Measurements from ENCODE around the gene TFF3. TPM values are rescaled to one million over a fixed set of nuclear protein-coding genes. Genes with fewer than 3 reads are reported as not detected.

The TFF3 gene
- total RNA-seq, 1 experiment from 2014 or later, result not detected

DNA sequence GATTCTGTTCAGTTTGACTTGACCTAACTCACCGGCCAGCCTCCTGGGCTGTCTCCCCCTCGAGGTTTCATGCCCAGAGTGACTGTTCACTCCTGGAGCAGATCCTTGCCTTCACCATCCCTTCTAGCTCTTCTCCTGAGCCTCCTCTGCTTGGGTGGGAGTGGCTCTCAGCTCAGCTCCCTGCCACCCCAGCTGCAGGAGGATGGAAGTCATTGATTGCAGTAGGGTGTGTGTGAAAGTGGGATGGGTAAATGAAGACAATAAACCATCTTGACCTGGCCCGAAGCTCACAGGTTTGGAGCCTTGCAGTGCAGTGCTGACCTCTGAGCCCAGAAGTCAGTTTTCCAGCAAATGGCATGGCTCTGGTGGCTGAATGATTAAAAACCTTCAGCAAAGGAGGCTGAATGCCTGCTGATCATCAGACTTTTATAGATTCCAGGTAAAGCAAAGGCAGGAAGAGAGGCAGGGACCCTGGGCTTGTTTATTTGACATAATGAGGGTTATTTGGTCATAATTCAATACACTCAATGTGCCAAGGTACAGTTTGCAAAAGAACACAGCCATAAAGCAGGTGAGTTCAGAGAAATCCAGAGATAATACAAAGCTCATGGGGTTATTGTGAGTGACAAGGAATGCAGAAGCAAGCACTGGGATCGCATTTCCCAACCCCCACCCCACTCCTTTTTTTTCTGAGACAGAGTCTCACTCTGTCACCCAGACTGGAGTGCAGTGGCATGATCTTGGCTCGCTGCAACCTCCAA lies 17.5 kb upstream of the TFF3 start:
- Histone ChIP-seq H3K27ac (no peak overlapping the region), H3K36me3 (ENCODE audit: low read depth) (no peaks in the 10 kb centered on the region), H4K20me1 (ENCODE audit: insufficient read depth) (no peaks in the 10 kb centered on the region), H3K79me2 (ENCODE audit: low read depth) (no peaks in the 10 kb centered on the region), H3K9me3 (ENCODE audit: insufficient read depth, low read depth) (no peaks in the 10 kb centered on the region), H3K9me2 (ENCODE audit: insufficient read depth) (no peaks in the 10 kb centered on the region), H3K27me3 (ENCODE audit: insufficient read depth, low read depth) (no peaks in the 10 kb centered on the region), H3F3A (ENCODE audit: insufficient read depth, low read depth) (no peaks in the 10 kb centered on the region), H3K4me1 (replicated peaks; ENCODE audit: insufficient read depth) (no peaks in the 10 kb centered on the region), H3K4me3 (no peak overlapping the region), H3K4me2 (no peak overlapping the region), H2AFZ (no peak overlapping the region)
- no TSS peak for BruUV-seq (replicated peaks)
- TF ChIP-seq, protein P1, sequence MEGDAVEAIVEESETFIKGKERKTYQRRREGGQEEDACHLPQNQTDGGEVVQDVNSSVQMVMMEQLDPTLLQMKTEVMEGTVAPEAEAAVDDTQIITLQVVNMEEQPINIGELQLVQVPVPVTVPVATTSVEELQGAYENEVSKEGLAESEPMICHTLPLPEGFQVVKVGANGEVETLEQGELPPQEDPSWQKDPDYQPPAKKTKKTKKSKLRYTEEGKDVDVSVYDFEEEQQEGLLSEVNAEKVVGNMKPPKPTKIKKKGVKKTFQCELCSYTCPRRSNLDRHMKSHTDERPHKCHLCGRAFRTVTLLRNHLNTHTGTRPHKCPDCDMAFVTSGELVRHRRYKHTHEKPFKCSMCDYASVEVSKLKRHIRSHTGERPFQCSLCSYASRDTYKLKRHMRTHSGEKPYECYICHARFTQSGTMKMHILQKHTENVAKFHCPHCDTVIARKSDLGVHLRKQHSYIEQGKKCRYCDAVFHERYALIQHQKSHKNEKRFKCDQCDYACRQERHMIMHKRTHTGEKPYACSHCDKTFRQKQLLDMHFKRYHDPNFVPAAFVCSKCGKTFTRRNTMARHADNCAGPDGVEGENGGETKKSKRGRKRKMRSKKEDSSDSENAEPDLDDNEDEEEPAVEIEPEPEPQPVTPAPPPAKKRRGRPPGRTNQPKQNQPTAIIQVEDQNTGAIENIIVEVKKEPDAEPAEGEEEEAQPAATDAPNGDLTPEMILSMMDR (conservative IDR thresholded peaks at IDR 0.05), result no peak
- TF ChIP-seq EZH2 (IDR thresholded peaks at IDR 0.05; ENCODE audit: low read depth), result no peak
- intact Hi-C loops (cut with micrococcal nuclease; ENCODE audit: unreplicated experiment), result no loop called here
- DNase-seq, result no peak
- ChIA-PET CTCF (no interaction called here), POLR2A (ENCODE audit: unreplicated experiment) (no interaction called here)

DNA sequence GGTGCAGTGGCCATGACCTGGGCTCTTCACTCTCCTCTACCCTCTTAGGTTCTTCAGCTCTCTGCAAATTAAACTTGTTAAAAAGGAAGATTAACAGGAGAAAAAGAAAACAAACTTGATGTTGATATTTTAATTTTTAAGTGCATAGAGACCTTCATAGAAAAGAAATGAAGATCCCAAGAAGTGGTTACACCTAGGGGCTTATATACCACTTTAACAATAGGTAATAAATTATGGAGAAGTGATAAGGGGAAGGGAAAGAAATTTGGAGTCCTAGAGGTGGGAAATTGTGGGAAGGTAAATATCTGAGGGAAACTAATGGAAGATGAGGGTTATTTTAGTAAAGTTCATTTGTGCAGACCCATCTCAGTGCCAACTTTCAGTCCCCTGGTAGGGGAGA lies 16.5 kb upstream of the TFF3 start:
- H3K79me2 ChIP-seq (ENCODE audit: low read depth), result no peaks in the 10 kb centered on the region
- no peak overlapping the region for H3K4me3 ChIP-seq
- ChIA-PET POLR2A (ENCODE audit: unreplicated experiment) (no interaction called here), CTCF (no interaction called here)
- intact Hi-C loops (cut with micrococcal nuclease; ENCODE audit: unreplicated experiment), result no loop called here
- TF ChIP-seq, protein P1 (conservative IDR thresholded peaks at IDR 0.05), result no peak
- TF ChIP-seq EZH2 (IDR thresholded peaks at IDR 0.05; ENCODE audit: low read depth), result no peak
- H2AFZ ChIP-seq, result no peak overlapping the region
- H3K9me2 ChIP-seq (ENCODE audit: insufficient read depth), result no peaks in the 10 kb centered on the region
- no peaks in the 10 kb centered on the region for H3K9me3 ChIP-seq (ENCODE audit: insufficient read depth, low read depth)
- H3K4me1 ChIP-seq (replicated peaks; ENCODE audit: insufficient read depth), result no peaks in the 10 kb centered on the region
- BruUV-seq (replicated peaks), result no TSS peak
- H4K20me1 ChIP-seq (ENCODE audit: insufficient read depth), result no peaks in the 10 kb centered on the region
- no peak overlapping the region for H3K4me2 ChIP-seq
- no peaks in the 10 kb centered on the region for H3K27me3 ChIP-seq (ENCODE audit: insufficient read depth, low read depth)
- no peak for DNase-seq
- no peak overlapping the region for H3K27ac ChIP-seq
- H3K36me3 ChIP-seq (ENCODE audit: low read depth), result no peaks in the 10 kb centered on the region
- no peaks in the 10 kb centered on the region for H3F3A ChIP-seq (ENCODE audit: insufficient read depth, low read depth)

GRCh38 chr21:42330380-42331371 lies 15.5 kb upstream of the TFF3 start:
- BruUV-seq (replicated peaks), result no TSS peak
- no peak for TF ChIP-seq EZH2 (IDR thresholded peaks at IDR 0.05; ENCODE audit: low read depth)
- TF ChIP-seq, protein P1 (conservative IDR thresholded peaks at IDR 0.05), result no peak
- no peak overlapping the region for H3K4me3 ChIP-seq
- H3K9me3 ChIP-seq (ENCODE audit: insufficient read depth, low read depth), result no peaks in the 10 kb centered on the region
- H4K20me1 ChIP-seq (ENCODE audit: insufficient read depth), result no peaks in the 10 kb centered on the region
- CTCF ChIA-PET, result no interaction called here
- no peaks in the 10 kb centered on the region for H3K4me1 ChIP-seq (replicated peaks; ENCODE audit: insufficient read depth)
- POLR2A ChIA-PET (ENCODE audit: unreplicated experiment), result interaction anchor here (0.6 kb wide), 1 partner anchor 266 kb away, joined by 3 read pairs; no protein-coding TSS in a partner anchor
- no peaks in the 10 kb centered on the region for H3K36me3 ChIP-seq (ENCODE audit: low read depth)
- no peaks in the 10 kb centered on the region for H3F3A ChIP-seq (ENCODE audit: insufficient read depth, low read depth)
- H3K4me2 ChIP-seq, result no peak overlapping the region
- no peak overlapping the region for H3K27ac ChIP-seq
- intact Hi-C loops (cut with micrococcal nuclease; ENCODE audit: unreplicated experiment), result no loop called here
- no peak for DNase-seq
- H3K79me2 ChIP-seq (ENCODE audit: low read depth), result no peaks in the 10 kb centered on the region
- no peak overlapping the region for H2AFZ ChIP-seq
- H3K9me2 ChIP-seq (ENCODE audit: insufficient read depth), result no peaks in the 10 kb centered on the region
- no peaks in the 10 kb centered on the region for H3K27me3 ChIP-seq (ENCODE audit: insufficient read depth, low read depth)
